Measurements from ENCODE around the gene HIGD1B.

The HIGD1B gene

DNA sequence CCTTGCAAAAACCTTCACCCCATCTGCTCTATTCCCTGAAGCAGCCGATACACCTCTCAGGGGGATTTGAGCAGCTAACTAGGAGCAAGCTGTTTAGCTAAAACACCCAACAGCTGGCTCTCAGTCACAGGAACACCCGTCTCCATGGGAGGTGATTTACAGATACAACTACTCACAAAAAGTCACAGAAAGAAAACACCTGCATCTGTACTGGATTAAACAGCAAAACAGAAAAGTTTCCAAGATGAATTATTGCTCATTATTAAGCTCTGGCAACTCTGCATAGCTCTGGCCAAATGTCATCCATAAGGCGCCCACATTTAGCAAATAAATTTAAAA, 39.9 kb upstream of the HIGD1B start:
- TF ChIP-seq SIN3A (IDR thresholded peaks at IDR 0.05; ENCODE audit: borderline replicate concordance, insufficient read depth, low read length) = no peak
- no peak for TF ChIP-seq FOXP2 (optimal IDR thresholded peaks at IDR 0.05; ENCODE audit: borderline replicate concordance, extremely low read depth, extremely low read length, insufficient read depth)
- TF ChIP-seq POLR2AphosphoS5 (IDR thresholded peaks at IDR 0.05; ENCODE audit: low read depth, low read length) = no peak
- TF ChIP-seq, protein P1, sequence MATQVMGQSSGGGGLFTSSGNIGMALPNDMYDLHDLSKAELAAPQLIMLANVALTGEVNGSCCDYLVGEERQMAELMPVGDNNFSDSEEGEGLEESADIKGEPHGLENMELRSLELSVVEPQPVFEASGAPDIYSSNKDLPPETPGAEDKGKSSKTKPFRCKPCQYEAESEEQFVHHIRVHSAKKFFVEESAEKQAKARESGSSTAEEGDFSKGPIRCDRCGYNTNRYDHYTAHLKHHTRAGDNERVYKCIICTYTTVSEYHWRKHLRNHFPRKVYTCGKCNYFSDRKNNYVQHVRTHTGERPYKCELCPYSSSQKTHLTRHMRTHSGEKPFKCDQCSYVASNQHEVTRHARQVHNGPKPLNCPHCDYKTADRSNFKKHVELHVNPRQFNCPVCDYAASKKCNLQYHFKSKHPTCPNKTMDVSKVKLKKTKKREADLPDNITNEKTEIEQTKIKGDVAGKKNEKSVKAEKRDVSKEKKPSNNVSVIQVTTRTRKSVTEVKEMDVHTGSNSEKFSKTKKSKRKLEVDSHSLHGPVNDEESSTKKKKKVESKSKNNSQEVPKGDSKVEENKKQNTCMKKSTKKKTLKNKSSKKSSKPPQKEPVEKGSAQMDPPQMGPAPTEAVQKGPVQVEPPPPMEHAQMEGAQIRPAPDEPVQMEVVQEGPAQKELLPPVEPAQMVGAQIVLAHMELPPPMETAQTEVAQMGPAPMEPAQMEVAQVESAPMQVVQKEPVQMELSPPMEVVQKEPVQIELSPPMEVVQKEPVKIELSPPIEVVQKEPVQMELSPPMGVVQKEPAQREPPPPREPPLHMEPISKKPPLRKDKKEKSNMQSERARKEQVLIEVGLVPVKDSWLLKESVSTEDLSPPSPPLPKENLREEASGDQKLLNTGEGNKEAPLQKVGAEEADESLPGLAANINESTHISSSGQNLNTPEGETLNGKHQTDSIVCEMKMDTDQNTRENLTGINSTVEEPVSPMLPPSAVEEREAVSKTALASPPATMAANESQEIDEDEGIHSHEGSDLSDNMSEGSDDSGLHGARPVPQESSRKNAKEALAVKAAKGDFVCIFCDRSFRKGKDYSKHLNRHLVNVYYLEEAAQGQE (IDR thresholded peaks at IDR 0.05; ENCODE audit: insufficient read depth in 1 of 2, low read depth in 2 of 2, low read length in 2 of 2) = no peak
- TF ChIP-seq TAF1 (IDR thresholded peaks at IDR 0.05; ENCODE audit: borderline replicate concordance, insufficient read depth, low read length) = no peak

DNA sequence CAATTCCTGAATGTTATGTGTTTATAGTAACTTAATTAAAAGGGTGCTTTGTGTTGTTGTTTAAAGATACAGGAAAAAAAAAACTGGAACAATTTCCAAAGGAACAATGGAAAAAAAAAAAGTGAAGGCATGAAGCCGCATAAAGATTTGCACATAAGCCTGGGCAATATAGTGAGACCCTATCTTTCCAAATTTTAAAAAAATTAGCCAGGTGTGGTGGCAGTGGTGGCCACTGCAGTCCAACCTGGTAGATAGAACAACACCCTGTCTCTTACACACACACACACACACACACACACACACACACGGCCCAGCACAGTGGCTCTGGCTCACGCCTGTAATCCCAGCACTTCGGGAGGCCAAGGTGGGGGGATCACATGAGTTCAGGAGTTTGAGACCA, 39.5 kb upstream of the HIGD1B start:
- TF ChIP-seq SIN3A (IDR thresholded peaks at IDR 0.05; ENCODE audit: borderline replicate concordance, insufficient read depth, low read length) (no peak), POLR2AphosphoS5 (IDR thresholded peaks at IDR 0.05; ENCODE audit: low read depth, low read length) (no peak), FOXP2 (optimal IDR thresholded peaks at IDR 0.05; ENCODE audit: borderline replicate concordance, extremely low read depth, extremely low read length, insufficient read depth) (no peak), TAF1 (IDR thresholded peaks at IDR 0.05; ENCODE audit: borderline replicate concordance, insufficient read depth, low read length) (no peak)
- TF ChIP-seq, protein P1 (IDR thresholded peaks at IDR 0.05; ENCODE audit: insufficient read depth in 1 of 2, low read depth in 2 of 2, low read length in 2 of 2) = no peak

DNA sequence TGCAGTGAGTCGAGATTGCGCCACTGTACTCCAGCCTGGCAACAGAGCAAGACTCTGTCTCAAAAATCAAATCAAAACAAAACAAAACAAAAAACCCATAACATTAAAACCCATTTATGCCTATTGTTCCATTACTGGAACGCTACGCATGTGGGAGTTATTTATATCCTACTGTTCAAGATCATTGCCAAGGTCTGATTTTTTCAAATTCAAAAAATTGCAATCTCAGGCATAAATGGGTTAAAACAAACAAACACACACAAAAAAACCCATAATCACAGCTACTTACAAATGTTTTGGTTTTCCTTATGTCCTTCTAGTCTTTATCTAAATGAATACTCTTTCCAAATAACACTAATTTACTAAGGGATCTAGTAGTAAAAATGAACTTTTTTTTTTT, 35.4 kb upstream of the HIGD1B start:
- TF ChIP-seq, protein P1 (IDR thresholded peaks at IDR 0.05; ENCODE audit: insufficient read depth in 1 of 2, low read depth in 2 of 2, low read length in 2 of 2) = no peak
- TF ChIP-seq TAF1 (IDR thresholded peaks at IDR 0.05; ENCODE audit: borderline replicate concordance, insufficient read depth, low read length) (no peak), POLR2AphosphoS5 (IDR thresholded peaks at IDR 0.05; ENCODE audit: low read depth, low read length) (no peak), FOXP2 (optimal IDR thresholded peaks at IDR 0.05; ENCODE audit: borderline replicate concordance, extremely low read depth, extremely low read length, insufficient read depth) (no peak), SIN3A (IDR thresholded peaks at IDR 0.05; ENCODE audit: borderline replicate concordance, insufficient read depth, low read length) (no peak)

DNA sequence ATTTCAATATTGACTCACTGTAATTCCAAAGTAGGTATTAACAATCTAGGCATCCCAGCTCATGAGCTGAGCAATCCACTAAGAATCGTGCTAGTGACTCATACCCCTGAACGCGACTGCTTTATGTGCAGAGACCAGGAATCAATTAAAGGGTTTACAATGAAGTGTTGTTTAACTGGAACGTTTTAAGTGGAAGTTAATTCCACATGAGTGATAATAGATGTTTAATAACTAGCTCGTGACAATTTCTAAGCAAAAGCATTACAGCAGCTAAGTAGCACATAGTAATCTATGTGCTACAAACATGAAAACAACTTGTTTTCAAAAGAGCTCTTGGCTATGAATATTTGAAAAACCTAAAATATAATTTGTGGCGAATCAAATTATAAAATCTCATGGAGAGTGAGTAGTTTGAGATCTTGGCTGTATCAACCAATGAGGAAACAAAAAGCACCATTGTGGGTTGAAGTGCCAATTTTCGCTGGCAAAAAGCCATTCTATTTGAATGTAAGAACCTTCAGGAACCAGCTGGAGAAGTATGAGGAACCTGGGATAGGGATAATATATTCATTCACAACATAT, 27.0 kb upstream of the HIGD1B start:
- TF ChIP-seq, protein P1 (IDR thresholded peaks at IDR 0.05; ENCODE audit: insufficient read depth in 1 of 2, low read depth in 2 of 2, low read length in 2 of 2) = no peak
- no peak for TF ChIP-seq FOXP2 (optimal IDR thresholded peaks at IDR 0.05; ENCODE audit: borderline replicate concordance, extremely low read depth, extremely low read length, insufficient read depth)
- TF ChIP-seq SIN3A (IDR thresholded peaks at IDR 0.05; ENCODE audit: borderline replicate concordance, insufficient read depth, low read length) = no peak
- TF ChIP-seq POLR2AphosphoS5 (IDR thresholded peaks at IDR 0.05; ENCODE audit: low read depth, low read length) = no peak; the same call in 1 of the 2 replicates
- TF ChIP-seq TAF1 (IDR thresholded peaks at IDR 0.05; ENCODE audit: borderline replicate concordance, insufficient read depth, low read length) = no peak
